Retinal pigment epithelial cell (primary cell): ENCODE results near the gene TMEM247.
"Not testable (repeated sequence)": the region's sequence is repeated elsewhere in the genome, so short reads cannot be mapped to it uniquely, and the experiment has no call there.

Experiments
- DNase-seq: peaks from one replicate; pipeline ENCODE4 v3.0.0-alpha.2; 2010; ENCODE audit warnings: low read depth
- H3K4me3 ChIP-seq: 2 replicates; pipeline ENCODE4 v1.5.1; 2011; ENCODE audit warnings: mild to moderate bottlenecking, low read length, control low read depth, moderate library complexity
- CTCF ChIP-seq: conservative IDR thresholded peaks from 2 replicates; pipeline ENCODE4 v1.5.1; 2011; ENCODE audit warnings: low read depth, low read length, control low read depth, inconsistent platforms

Gene TMEM247

DNA sequence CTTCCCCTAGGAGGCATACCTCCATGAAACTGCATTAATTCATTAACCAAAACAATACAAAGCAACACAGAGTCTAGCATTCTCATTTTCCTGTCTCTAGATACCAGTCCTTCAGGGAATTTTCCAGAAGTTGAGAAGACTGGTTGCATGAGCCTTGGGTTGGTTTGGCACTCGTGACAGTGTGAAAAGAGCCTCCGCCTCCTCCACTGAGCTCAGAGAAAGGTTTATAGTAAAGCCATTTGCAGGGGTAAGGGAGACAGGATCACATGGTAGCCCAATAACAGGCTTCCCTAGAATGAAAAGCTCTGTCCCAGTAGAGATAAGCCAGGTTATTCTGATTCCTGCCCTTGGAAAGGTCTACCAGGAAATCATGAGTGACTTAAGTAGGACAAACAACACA lies 9.7 kb upstream of the TMEM247 start:
- no peak overlapping the region for H3K4me3 ChIP-seq
- no peak for TF ChIP-seq CTCF

GRCh38 chr2:46470114-46470628 lies 9.2 kb upstream of the TMEM247 start:
- DNase-seq, result no peak
- H3K4me3 ChIP-seq, result no peak overlapping the region
- no peak for TF ChIP-seq CTCF

More for the DNA sequence above, 9.7 kb upstream of the TMEM247 start:
- no peak for DNase-seq

DNA sequence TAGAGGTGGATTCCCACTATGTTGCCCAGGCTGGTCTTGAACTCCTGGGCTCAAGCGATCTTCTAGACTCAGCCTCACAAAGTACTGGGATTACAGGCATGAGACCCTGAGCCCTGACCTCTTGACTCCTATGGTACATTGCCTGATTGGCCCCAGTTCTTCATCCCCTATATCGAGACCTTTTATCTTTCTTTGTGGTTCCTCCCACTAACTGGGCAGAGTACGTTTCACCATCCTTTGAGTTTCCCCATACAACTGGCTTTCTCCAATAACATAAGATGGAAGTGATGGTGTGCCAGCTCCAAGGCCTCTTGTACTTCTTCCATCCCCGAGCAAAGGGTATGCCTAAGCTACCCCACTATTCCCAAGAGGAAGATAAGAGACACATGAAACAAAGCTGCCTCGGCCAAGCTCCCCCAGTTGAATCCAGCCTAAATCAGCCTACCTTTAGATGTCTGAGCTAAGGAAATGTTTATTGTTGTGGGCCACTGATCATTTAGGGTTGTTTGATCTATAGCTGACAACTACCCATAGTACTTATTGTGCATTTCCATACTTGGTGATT lies 8.3 kb upstream of the TMEM247 start:
- DNase-seq, result no peak
- no peak overlapping the region for H3K4me3 ChIP-seq
- no peak for TF ChIP-seq CTCF

DNA sequence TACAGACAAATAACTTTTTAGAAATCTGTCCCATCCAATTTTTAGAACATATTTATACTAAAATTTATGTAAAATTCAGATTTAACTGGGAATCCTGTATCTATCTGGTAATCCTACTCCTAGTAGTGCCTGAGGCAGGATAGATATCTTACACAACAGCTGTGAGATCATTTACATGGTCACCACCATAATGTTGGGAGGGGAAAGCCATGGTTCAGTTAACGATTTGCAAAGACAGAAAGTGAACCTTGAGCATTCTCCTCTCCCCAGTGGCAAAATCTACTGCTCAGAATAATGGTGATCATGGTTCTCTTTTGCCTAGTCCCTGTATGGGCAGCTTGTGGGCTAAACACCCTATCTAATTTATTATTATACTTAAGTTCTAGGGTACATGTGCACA lies 7.7 kb upstream of the TMEM247 start:
- H3K4me3 ChIP-seq, result no peak overlapping the region
- TF ChIP-seq CTCF, result no peak
- DNase-seq, result no peak

GRCh38 chr2:46472165-46472564 lies 7.2 kb upstream of the TMEM247 start:
- not testable (repeated sequence) for DNase-seq, H3K4me3 ChIP-seq

- not testable (repeated sequence) for H3K4me3 ChIP-seq, DNase-seq
Observed at GRCh38 chr2:46477462-46477861, 1.9 kb upstream of the TMEM247 start.

DNA sequence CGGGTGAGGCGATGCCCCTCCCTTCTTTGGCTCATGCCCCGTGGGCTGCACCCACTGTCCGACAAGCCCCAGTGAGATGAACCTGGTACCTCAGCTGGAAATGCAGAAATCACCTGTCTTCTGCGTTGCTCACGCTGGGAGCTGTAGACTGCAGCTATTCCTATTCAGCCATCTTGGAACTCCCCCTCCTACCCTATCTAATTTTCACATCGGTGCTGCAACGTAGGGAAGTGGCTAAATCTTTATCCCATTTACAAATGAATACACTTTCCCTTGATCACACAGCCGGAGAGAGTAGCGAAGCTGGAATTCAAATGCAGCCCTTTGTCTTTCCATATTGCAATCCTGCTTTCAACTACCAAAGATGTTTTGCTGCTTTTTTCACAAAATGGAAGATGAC lies 1.4 kb upstream of the TMEM247 start:
- no peak for DNase-seq
- no peak for TF ChIP-seq CTCF
- H3K4me3 ChIP-seq, result no peak overlapping the region

- DNase-seq, result no peak
- TF ChIP-seq CTCF, result no peak
- H3K4me3 ChIP-seq, result no peak overlapping the region
Observed at GRCh38 chr2:46480562-46480961, 1.2 kb downstream of the TMEM247 start.
